Measurements from ENCODE around the gene NGFR.

The NGFR gene

DNA sequence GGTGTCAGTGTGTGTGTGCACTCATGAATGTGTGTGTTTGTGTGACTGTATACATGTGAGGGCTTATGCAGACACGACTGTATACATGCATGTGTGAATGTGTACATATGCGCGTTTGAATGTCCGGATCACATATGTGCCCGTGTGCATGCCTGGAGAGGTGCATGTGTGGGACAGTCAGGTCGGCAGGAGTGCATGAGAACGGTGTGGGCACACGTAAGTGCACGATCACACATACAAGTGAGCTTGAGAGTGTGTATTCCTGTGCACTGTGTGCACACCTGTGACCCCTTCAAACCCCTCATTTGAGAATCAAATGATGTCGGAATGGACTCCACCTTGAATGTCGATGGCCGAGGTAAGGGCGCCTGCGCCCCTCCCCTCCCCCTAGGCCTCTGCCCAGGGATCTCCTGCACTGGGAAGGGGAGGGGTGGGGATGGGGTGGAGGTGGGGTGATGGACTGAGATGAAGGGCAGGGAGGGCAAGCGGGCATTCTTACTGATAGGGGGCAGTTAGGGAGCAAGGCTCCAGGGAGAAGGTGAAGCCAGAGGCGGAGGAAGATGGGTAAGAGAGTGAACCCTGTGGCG lies 601 bp upstream of the NGFR start:
- TF ChIP-seq, protein P1, sequence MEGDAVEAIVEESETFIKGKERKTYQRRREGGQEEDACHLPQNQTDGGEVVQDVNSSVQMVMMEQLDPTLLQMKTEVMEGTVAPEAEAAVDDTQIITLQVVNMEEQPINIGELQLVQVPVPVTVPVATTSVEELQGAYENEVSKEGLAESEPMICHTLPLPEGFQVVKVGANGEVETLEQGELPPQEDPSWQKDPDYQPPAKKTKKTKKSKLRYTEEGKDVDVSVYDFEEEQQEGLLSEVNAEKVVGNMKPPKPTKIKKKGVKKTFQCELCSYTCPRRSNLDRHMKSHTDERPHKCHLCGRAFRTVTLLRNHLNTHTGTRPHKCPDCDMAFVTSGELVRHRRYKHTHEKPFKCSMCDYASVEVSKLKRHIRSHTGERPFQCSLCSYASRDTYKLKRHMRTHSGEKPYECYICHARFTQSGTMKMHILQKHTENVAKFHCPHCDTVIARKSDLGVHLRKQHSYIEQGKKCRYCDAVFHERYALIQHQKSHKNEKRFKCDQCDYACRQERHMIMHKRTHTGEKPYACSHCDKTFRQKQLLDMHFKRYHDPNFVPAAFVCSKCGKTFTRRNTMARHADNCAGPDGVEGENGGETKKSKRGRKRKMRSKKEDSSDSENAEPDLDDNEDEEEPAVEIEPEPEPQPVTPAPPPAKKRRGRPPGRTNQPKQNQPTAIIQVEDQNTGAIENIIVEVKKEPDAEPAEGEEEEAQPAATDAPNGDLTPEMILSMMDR (IDR thresholded peaks at IDR 0.05; ENCODE audit: insufficient read depth, low read length, poor library complexity, severe bottlenecking), result no peak
- Histone ChIP-seq H3K4me3 (replicated peaks; ENCODE audit: low read depth, low read length) (peak overlapping the region; percentile 61), H3K36me3 (ENCODE audit: control insufficient read depth, insufficient read depth, low read length) (no peaks in the 10 kb centered on the region), H3K27me3 (replicated peaks; ENCODE audit: control insufficient read depth, insufficient read depth, low read length) (peaks cover 3% of the 10 kb centered on the region)
- DNase-seq (ENCODE audit: extremely low read depth, insufficient read length), result no peak

DNA sequence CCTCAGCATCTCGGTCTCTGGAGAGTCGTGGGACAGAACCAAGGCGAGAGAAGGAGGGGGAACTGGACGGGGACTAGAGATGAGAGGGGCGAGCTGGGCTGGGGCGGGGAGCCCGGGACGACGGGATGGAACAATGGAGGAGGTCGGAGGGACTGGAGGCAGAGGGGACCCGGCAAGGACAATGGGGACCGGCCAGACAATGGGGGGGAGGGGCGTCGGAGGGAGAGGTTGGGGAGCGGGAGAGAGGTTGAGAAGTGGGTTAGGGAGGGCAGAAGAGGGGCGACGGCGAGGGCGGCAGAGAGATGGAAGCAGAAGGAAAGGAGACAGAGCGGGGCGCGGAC lies 719 bp downstream of the NGFR start:
- TF ChIP-seq, protein P1 (IDR thresholded peaks at IDR 0.05; ENCODE audit: insufficient read depth, low read length, poor library complexity, severe bottlenecking), result no peak
- DNase-seq (ENCODE audit: extremely low read depth, insufficient read length), result no peak
- Histone ChIP-seq H3K4me3 (replicated peaks; ENCODE audit: low read depth, low read length) (peak overlapping the region; percentile 61), H3K36me3 (ENCODE audit: control insufficient read depth, insufficient read depth, low read length) (no peaks in the 10 kb centered on the region), H3K27me3 (replicated peaks; ENCODE audit: control insufficient read depth, insufficient read depth, low read length) (peaks cover 2% of the 10 kb centered on the region)

DNA sequence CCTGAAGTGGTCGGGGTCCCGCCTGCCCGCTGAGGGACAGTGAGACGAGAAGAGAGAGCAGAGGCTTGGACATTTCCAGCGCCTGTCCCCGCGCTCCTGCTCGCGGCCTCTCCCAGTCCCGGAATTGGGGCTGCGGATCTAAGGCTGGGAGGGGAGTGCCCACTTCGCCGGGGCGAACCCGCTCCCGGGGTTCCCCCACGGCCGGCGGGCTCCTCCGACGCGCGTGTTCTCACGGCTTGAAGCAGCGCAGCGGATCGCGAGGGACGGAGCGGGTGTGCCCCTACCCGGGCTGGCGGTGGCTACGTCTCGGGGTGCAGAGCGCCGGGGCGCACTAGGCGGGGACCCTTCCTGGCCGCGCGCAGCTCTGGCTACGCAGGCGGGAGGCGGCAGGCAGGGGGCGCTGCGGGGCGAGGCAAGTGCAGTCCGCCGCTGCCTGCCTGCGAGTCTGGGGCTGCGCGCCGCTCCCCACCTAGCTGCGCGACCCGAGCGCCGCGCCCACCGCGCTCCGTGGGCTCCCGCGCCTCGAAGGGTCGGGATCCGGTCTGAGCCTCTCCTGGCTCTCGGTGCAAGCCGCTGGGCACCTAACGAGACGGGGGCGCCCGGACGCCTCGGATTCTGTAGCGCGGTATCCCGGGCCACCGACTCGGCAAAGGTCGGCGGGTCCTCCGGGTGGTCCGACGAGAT lies 1.2 kb downstream of the NGFR start:
- peak overlapping the region; percentile 40 for H3K4me3 ChIP-seq (replicated peaks; ENCODE audit: low read depth, low read length)
- no peaks in the 10 kb centered on the region for H3K36me3 ChIP-seq (ENCODE audit: control insufficient read depth, insufficient read depth, low read length)
- H3K27me3 ChIP-seq (replicated peaks; ENCODE audit: control insufficient read depth, insufficient read depth, low read length), result peaks cover 2% of the 10 kb centered on the region
- TF ChIP-seq, protein P1 (IDR thresholded peaks at IDR 0.05; ENCODE audit: insufficient read depth, low read length, poor library complexity, severe bottlenecking), result peak; percentile 46
- peak; percentile 74 for DNase-seq (ENCODE audit: extremely low read depth, insufficient read length)

DNA sequence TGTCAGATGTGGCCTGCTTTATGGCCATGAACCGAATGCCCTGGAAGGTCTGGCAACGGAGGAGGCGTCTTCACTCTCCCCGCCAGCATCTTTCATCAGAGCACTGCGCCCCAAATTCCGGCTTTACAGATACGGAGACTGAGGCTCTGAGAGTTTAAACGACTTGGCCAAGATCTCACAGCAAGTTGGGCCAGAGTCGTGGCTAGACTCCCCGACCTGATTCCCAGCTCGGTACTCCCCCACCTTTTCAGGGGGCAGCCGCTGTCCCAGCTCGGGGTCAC lies 1.7 kb downstream of the NGFR start:
- peak overlapping the region; percentile 40 for H3K4me3 ChIP-seq (replicated peaks; ENCODE audit: low read depth, low read length)

DNA sequence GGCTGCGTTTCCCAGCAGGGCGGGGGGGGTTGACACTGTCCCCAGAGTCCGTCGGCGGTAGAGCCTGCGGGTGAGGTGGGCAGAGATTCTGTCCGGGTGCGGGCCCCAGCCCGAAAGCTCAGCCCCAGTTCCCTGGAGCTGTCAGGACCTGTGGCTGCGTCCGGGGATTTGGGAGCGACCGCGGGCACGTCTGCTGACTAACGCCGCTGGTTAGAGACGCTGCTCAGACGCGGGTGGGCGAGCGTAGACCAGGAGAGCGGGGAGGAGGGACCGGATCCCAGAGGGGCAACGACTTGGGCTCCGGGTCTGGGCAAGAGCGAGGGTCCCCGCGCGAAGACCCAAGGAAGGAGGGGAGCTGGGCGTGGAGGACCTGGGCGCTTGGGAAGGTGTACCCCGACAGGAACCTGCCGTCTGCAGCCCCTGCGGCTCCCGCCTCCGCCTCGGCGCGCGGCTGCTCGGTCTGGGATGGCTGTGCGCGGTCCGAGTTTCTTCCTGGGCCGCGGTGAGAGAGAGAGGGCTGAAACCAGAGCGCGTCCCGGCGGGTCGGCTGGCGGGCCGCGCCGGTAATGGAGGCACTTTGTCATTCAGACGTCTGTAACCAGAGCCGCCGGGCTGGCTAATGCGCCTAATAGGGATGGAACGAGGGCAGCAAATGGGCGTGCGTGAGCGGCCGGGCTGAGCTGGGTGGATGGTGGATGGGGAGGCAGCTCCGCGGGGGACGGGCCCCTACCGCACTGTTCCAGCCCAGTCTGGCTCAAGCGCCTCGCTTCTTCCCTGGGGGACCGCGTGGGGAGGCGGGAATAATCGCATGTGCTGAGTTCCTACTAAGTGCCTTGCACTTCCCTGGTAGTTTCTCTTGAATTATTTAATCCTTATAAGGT lies 2.3 kb downstream of the NGFR start:
- Histone ChIP-seq H3K27me3 (replicated peaks; ENCODE audit: control insufficient read depth, insufficient read depth, low read length) (peaks cover 2% of the 10 kb centered on the region), H3K4me3 (replicated peaks; ENCODE audit: low read depth, low read length) (peak overlapping the region; percentile 40; the same call in 1 of the 2 replicates)
- DNase-seq (ENCODE audit: extremely low read depth, insufficient read length), result no peak

More for the DNA sequence above, 1.7 kb downstream of the NGFR start:
- no peaks in the 10 kb centered on the region for H3K36me3 ChIP-seq (ENCODE audit: control insufficient read depth, insufficient read depth, low read length)
- DNase-seq (ENCODE audit: extremely low read depth, insufficient read length), result no peak
- peaks cover 2% of the 10 kb centered on the region for H3K27me3 ChIP-seq (replicated peaks; ENCODE audit: control insufficient read depth, insufficient read depth, low read length)
- TF ChIP-seq, protein P1 (IDR thresholded peaks at IDR 0.05; ENCODE audit: insufficient read depth, low read length, poor library complexity, severe bottlenecking), result no peak

More for the DNA sequence above, 2.3 kb downstream of the NGFR start:
- H3K36me3 ChIP-seq (ENCODE audit: control insufficient read depth, insufficient read depth, low read length), result no peaks in the 10 kb centered on the region
- TF ChIP-seq, protein P1 (IDR thresholded peaks at IDR 0.05; ENCODE audit: insufficient read depth, low read length, poor library complexity, severe bottlenecking), result no peak
